Measurements from ENCODE around the gene CUBN. TPM values are rescaled to one million over a fixed set of nuclear protein-coding genes. Genes with fewer than 3 reads are reported as not detected.

Gene CUBN
- total RNA-seq, 4 donors from 2014 or later: 0.37 to 1.5 (median 1.1) TPM

- in situ Hi-C loops (cut with MboI; ENCODE audit: low pct_ligation_motif_present in 1 of 4, low pct_unique_long_range_greater_than_20kb in 1 of 4, low sequenced_read_pairs in 3 of 4): no loop called here
- Histone ChIP-seq H3K27ac (no peak overlapping the region), H3K9me3 (no peaks in the 10 kb centered on the region), H3K4me3 (no peak overlapping the region), H3K27me3 (no peaks in the 10 kb centered on the region), H3K4me1 (peaks cover 0 to 2% (median 0%) of the 10 kb centered on the region in 4 donors), H3K36me3 (no peaks in the 10 kb centered on the region)
- DNase-seq: no peak
- intact Hi-C loops (cut with DNase I; ENCODE audit: low total_unique reads): no loop called here
- 49 to 56% methylated on average over 7 to 9 of the region's 9 CpGs for WGBS, 2 donors (ENCODE audit: low coverage in 1 of 2)
- TF ChIP-seq POLR2A (IDR thresholded peaks at IDR 0.05) (no peak), POLR2AphosphoS5 (IDR thresholded peaks at IDR 0.05) (no peak), CTCF (IDR thresholded peaks at IDR 0.05) (no peak), EP300 (IDR thresholded peaks at IDR 0.05; ENCODE audit: low read depth) (no peak)
These were observed 62.0 kb downstream of the CUBN start for GRCh38 chr10:17067376-17068264.

- H3K36me3 ChIP-seq: no peaks in the 10 kb centered on the region
- H3K4me3 ChIP-seq: no peak overlapping the region
- H3K27ac ChIP-seq: no peak overlapping the region
- intact Hi-C loops (cut with DNase I; ENCODE audit: low total_unique reads) (no loop called here), in situ Hi-C loops (cut with MboI; ENCODE audit: low pct_ligation_motif_present in 1 of 4, low pct_unique_long_range_greater_than_20kb in 1 of 4, low sequenced_read_pairs in 3 of 4) (no loop called here)
- TF ChIP-seq POLR2A (IDR thresholded peaks at IDR 0.05): no peak
- TF ChIP-seq POLR2AphosphoS5 (IDR thresholded peaks at IDR 0.05): no peak
- TF ChIP-seq EP300 (IDR thresholded peaks at IDR 0.05; ENCODE audit: low read depth): no peak
- no peak for TF ChIP-seq CTCF (IDR thresholded peaks at IDR 0.05)
- H3K9me3 ChIP-seq: no peaks in the 10 kb centered on the region
- 68 to 81% methylated on average over 3 of the region's 3 CpGs for WGBS, 2 donors (ENCODE audit: low coverage in 1 of 2)
- DNase-seq: no peak
- no peaks in the 10 kb centered on the region for H3K27me3 ChIP-seq
- peaks cover 0 to 2% (median 0%) of the 10 kb centered on the region in 4 donors for H3K4me1 ChIP-seq
These were observed 62.8 kb downstream of the CUBN start for GRCh38 chr10:17066807-17067206.

GRCh38 chr10:17066000-17066399 is 63.6 kb downstream of the CUBN start:
- Histone ChIP-seq H3K9me3 (no peaks in the 10 kb centered on the region), H3K27ac (no peak overlapping the region), H3K4me3 (no peak overlapping the region), H3K27me3 (no peaks in the 10 kb centered on the region), H3K36me3 (no peaks in the 10 kb centered on the region), H3K4me1 (peaks cover 0 to 2% (median 0%) of the 10 kb centered on the region in 4 donors)
- WGBS, 2 donors (ENCODE audit: low coverage in 1 of 2): 89% methylated on average over 1 of the region's 1 CpG; no CpG with 5 or more reads in 1 of the 2 donors
- no peak for DNase-seq
- intact Hi-C loops (cut with DNase I; ENCODE audit: low total_unique reads) (no loop called here), in situ Hi-C loops (cut with MboI; ENCODE audit: low pct_ligation_motif_present in 1 of 4, low pct_unique_long_range_greater_than_20kb in 1 of 4, low sequenced_read_pairs in 3 of 4) (no loop called here)
- TF ChIP-seq EP300 (IDR thresholded peaks at IDR 0.05; ENCODE audit: low read depth) (no peak), POLR2AphosphoS5 (IDR thresholded peaks at IDR 0.05) (no peak), CTCF (IDR thresholded peaks at IDR 0.05) (no peak), POLR2A (IDR thresholded peaks at IDR 0.05) (no peak)

- peaks cover 0 to 2% (median 0%) of the 10 kb centered on the region in 4 donors for H3K4me1 ChIP-seq
- DNase-seq: no peak
- in situ Hi-C loops (cut with MboI; ENCODE audit: low pct_ligation_motif_present in 1 of 4, low pct_unique_long_range_greater_than_20kb in 1 of 4, low sequenced_read_pairs in 3 of 4): no loop called here
- H3K27ac ChIP-seq: no peak overlapping the region
- intact Hi-C loops (cut with DNase I; ENCODE audit: low total_unique reads): no loop called here
- no peaks in the 10 kb centered on the region for H3K9me3 ChIP-seq
- 91 to 95% methylated on average over 6 of the region's 6 CpGs for WGBS, 2 donors (ENCODE audit: low coverage in 1 of 2)
- H3K36me3 ChIP-seq: no peaks in the 10 kb centered on the region
- no peak overlapping the region for H3K4me3 ChIP-seq
- TF ChIP-seq POLR2A (IDR thresholded peaks at IDR 0.05) (no peak), POLR2AphosphoS5 (IDR thresholded peaks at IDR 0.05) (no peak), EP300 (IDR thresholded peaks at IDR 0.05; ENCODE audit: low read depth) (no peak), CTCF (IDR thresholded peaks at IDR 0.05) (no peak)
- no peaks in the 10 kb centered on the region for H3K27me3 ChIP-seq
These were observed 64.3 kb downstream of the CUBN start for GRCh38 chr10:17065273-17065672.

Data from transverse colon (tissue), 4 donors.